Fibroblast of skin of abdomen (primary cell): ENCODE results near the gene PLEKHA4.

Experiments used
- DNase-seq: peaks from one replicate; pipeline ENCODE4 v3.0.0-alpha.2; 2013

Gene PLEKHA4

GRCh38 chr19:48822514-48822913 is 45.9 kb downstream of the PLEKHA4 start:
- DNase-seq = no peak

GRCh38 chr19:48821633-48822032 is 46.8 kb downstream of the PLEKHA4 start:
- no peak for DNase-seq

- DNase-seq = peak; percentile 36
These were observed 49.0 kb downstream of the PLEKHA4 start for GRCh38 chr19:48819366-48819816.

DNA sequence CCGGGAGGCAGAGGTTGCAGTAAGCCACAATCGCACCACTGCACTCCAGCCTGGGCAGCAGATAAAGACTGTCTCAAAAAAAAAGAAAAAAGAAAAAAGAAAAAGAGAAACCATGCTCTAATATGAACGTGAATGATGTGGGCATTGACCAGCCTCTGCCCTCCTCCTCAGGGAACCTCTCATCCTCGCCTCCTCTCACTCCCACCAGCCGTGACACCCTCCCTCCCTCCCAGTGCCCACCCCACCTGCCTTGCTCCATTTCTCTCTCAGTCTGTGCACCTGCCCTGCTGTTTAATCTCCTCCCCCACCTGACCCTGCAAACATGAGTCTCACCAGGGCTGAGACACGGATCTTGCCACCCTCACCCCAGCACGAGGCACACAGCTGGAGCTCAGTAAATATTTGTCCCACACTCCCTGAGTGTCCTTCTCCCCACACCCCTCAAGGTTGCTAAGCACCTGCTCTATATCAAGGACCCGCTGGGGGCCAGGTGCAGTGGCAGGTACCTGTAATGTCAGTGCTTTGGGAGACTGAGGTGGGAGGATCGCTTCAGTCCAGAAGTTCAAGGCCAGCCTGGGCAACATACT is 50.1 kb downstream of the PLEKHA4 start:
- DNase-seq = no peak

- no peak for DNase-seq
These were observed 50.8 kb downstream of the PLEKHA4 start for GRCh38 chr19:48817585-48818124.

DNA sequence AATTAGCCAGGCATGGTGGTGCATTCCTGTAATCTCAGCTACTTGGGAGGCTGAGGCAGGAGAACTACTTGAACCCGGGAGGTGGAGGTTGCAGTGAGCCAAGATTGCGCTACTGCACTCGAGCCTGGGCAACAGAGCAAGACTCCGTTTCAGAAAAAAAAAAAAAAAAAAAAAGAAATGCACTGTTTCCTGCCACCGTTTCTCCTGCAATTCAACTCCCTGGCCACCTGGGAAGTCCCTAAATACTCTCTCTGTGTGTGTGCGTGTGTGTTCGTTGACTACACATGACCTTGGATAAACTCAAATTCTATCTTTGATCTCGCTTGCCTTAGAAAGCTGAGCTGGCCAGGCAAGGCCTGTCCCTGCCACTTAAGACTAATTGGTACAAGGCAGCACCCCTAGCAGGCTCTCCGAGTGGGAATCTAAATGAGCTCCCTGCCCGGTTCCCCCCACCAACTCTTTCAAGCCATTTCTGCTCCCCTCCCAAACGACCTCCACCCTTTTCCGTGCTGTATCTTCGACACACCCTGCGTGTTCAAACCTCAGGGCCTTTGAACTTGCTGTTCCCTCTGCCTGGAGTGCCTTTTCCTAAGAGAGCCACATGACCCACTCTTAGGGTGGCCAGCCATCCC is 52.4 kb downstream of the PLEKHA4 start:
- no peak for DNase-seq

DNA sequence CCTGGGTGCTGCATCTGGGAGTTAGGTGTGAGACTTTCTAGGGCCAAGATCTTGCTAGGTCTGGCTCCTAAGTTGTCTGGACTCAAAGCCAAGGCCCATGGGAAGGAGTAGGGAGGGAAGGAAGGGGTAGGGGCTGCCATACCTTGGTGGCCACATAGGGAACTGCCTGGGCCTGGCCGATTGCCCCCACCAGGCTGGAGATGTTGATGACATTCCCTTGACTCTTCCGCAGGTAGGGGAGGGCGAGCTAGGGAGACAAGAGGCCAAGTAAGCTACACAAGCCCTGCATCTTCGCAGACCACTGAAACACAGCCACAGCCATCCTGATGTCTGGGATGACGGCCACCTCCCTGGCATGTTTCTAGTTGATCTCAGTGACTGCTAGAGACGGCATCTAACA is 53.5 kb downstream of the PLEKHA4 start:
- DNase-seq = no peak

DNA sequence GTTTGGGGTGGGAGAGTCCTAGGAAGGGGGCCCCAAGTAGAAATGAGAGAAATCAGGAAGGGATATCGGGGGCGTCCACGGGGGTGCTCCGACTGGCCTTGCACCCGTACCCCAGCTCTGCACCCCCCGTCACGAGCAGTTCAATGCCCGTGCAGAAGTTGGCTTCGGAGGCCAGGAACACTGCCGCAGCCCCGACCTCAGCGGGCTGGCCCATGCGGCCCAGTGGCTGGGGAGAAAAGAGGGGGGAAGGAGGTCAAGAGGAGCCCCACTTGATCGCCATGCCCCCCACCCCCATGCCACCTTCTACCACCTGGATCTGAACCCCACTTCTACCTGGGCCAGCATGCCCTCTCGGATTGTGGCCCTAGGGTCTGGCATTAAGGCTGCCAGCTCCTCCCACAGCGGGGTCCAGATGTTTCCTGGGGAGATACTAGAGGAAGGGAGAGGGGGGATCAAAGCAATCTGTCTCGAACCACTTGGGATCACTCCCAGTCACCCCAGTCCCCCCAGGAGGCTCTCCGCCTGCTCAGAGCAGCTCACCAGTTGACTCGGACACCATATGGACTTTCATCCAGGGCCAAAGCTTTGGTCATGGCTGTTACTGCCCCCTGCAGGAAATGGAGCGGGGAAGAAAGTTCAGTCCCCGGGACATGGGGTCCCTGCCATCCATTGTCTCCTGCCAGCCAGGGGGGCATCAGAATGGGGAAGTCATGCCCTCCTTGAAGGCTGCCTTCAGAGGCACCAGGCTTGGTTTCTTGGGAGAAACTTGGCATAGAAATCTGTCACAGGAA is 55.1 kb downstream of the PLEKHA4 start:
- DNase-seq = no peak

GRCh38 chr19:48812094-48812929 is 56.1 kb downstream of the PLEKHA4 start:
- peak; percentile 65 for DNase-seq

DNA sequence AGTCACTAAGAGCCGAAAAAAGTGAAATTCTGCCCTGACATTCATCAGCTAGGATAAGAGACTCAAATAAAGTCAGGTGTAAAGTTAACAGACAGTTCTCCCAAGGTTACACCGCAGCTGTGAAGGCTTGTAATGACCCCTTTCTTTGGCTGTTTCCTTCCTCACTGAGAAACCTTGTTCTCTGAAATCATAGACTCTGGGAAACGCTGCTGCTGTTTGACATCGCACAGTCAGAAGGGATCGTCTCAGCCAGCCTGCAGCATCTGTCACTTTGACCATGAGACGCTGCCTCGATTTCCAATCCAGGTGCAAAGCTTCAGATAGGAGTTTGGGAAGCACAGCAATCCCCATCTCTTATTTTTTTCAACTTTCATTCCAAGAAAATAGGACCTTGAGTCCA is 58.3 kb downstream of the PLEKHA4 start:
- DNase-seq = no peak

- no peak for DNase-seq
These were observed 60.7 kb downstream of the PLEKHA4 start for GRCh38 chr19:48807590-48808308.

DNA sequence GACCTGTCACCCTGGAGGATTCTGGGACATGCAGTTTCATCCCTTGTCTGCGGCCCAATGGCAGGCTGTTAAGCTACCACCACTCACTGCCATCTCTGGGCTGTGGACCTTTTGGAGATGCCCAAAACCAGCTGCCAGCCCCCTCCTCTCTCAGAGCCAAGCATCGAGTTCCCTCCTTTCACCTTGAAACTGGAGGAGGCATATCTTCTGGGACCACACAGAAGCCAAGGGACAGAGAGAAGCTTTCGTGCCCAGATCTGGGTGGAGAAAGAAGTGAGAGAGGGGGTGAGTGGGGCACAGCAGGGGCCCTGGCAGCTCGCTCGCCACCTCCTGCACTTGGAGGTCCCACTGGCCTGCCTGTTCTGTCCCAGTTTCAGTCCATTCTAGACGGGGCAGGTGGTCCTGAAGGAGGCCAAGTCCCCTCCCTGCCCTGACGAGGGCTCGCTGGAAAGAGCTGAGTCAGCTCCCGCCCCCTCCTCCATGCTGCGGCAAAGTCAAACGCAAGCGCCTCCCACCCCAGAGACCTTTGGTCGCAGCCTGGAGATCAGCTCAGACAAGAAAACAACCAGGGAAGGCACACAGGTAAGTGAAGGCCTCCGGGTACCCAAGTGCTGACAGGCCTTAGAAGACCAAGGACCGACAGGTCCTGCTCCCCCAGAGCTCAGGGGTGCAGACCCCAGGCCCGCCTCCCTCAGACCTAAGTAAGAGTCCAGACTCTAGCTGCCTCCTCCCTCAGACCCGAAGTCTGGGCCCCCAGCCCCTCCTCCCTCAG is 61.4 kb downstream of the PLEKHA4 start:
- DNase-seq = peak; percentile 51

DNA sequence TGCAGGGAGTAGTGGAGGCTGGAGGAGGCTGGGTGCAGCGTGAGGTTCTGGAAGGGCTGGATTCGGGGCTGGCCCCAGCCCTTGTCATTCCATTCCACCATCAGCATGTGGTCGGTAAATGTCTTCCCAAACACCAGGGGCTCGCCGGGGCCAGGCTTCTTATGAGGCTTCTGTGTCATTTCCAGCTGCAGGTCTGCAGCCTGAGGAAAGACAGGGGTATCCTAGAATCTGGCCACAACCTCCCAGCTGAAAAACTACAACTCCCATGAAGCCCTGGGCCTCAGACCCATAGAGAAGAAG is 61.9 kb downstream of the PLEKHA4 start:
- DNase-seq = no peak

GRCh38 chr19:48805452-48805851 is 63.0 kb downstream of the PLEKHA4 start:
- DNase-seq = no peak

GRCh38 chr19:48804496-48804895 is 63.9 kb downstream of the PLEKHA4 start:
- DNase-seq = no peak

DNA sequence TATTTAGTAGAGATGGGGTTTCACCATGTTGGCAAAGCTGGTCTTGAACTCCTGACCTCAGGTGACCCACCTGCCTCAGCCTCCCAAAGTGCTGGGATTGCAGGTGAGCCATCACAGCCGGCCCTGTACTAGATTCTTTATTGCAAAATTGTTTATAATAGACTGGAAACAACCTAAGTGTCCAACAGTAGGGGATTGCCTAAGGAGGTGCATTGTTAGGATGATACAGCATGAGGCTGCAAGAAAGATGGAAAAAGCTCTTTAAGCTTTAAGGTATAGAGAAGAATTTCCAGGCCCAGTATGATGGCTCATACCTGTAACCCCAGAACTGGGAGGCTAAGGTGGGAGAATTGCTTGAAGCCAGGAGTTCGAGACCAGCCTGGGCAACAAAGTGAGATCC is 65.8 kb downstream of the PLEKHA4 start:
- no peak for DNase-seq

GRCh38 chr19:48799358-48800300 is 68.8 kb downstream of the PLEKHA4 start:
- DNase-seq = no peak

- peak; percentile 17 for DNase-seq
These were observed 69.5 kb downstream of the PLEKHA4 start for GRCh38 chr19:48798937-48799336.

- DNase-seq = no peak
These were observed 71.3 kb downstream of the PLEKHA4 start for GRCh38 chr19:48797103-48797502.
